Liver (tissue), 3 donors: Measurements from ENCODE around the gene HOXD13.

Source experiments
- JUND ChIP-seq, 2 donors: IDR thresholded peaks; 2 replicates each; pipeline ENCODE4 v1.6.1; 2016; ENCODE audit warnings: antibody characterized with exemption in 2 of 2
- RAD21 ChIP-seq, 2 donors: IDR thresholded peaks; 2 replicates each; pipeline ENCODE4 v1.6.1; 2016; ENCODE audit warnings: antibody characterized with exemption in 2 of 2, mild to moderate bottlenecking in 2 of 2
- TAF1 ChIP-seq: conservative IDR thresholded peaks from 2 replicates; pipeline ENCODE4 v1.6.1; 2016; ENCODE audit warnings: antibody characterized with exemption, mild to moderate bottlenecking
- YY1 ChIP-seq: IDR thresholded peaks from 2 replicates; pipeline ENCODE4 v1.6.1; 2016; ENCODE audit warnings: antibody characterized with exemption, mild to moderate bottlenecking
- TF ChIP-seq, protein P1 (sequence below): fragments of 150-350 bp; IDR thresholded peaks from 2 replicates; pipeline ENCODE4 v1.5.1; 2017; ENCODE audit warnings: improper control_type of control experiment, low read depth, low read length; ENCODE audit not compliant: missing input control
- TF ChIP-seq, protein P2 (sequence below): IDR thresholded peaks from 2 replicates; pipeline ENCODE4 v1.6.1; 2016; ENCODE audit warnings: antibody characterized with exemption
- donor health status: healthy.
- donor health status: healthy.

DNA sequence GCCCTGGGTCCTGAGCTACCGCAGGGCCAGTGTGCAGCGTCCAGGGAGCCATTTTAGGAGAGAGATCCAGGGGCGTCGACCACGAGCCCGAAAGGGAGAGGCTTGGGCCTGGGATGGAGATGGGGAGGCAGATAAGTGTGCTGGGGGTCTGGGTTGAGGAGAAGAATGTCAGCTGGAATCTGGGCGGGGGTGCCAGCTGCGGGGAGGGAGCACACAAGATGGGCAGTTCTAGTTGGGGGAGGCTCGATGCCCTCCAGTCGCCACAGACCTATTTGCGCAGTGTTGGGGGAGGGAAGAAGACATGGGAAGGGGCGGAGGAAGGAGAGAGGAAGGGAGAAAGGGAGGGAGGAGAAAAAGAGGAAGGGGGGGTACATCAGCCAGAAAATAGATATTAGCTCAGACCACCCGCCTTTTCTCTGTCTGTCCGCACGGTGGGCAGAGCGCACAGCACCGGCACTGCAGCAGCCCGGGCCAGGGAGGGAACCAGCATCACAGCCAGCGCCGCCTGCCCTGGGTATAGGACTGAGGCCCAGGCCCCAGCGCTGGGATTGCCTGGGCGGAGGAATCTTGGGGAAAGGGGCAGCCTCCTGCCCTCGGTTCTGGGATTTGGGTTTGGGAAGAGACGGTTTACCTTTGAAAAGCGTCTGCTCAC, 12.7 kb downstream of the HOXD13 start:
- TF ChIP-seq, protein P1, sequence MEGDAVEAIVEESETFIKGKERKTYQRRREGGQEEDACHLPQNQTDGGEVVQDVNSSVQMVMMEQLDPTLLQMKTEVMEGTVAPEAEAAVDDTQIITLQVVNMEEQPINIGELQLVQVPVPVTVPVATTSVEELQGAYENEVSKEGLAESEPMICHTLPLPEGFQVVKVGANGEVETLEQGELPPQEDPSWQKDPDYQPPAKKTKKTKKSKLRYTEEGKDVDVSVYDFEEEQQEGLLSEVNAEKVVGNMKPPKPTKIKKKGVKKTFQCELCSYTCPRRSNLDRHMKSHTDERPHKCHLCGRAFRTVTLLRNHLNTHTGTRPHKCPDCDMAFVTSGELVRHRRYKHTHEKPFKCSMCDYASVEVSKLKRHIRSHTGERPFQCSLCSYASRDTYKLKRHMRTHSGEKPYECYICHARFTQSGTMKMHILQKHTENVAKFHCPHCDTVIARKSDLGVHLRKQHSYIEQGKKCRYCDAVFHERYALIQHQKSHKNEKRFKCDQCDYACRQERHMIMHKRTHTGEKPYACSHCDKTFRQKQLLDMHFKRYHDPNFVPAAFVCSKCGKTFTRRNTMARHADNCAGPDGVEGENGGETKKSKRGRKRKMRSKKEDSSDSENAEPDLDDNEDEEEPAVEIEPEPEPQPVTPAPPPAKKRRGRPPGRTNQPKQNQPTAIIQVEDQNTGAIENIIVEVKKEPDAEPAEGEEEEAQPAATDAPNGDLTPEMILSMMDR: no peak
- TF ChIP-seq TAF1 (no peak), JUND (IDR thresholded peaks at IDR 0.05) (no peak), YY1 (no peak), RAD21 (IDR thresholded peaks at IDR 0.05) (no peak)
- TF ChIP-seq, protein P2, sequence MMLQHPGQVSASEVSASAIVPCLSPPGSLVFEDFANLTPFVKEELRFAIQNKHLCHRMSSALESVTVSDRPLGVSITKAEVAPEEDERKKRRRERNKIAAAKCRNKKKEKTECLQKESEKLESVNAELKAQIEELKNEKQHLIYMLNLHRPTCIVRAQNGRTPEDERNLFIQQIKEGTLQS: no peak
